Kidney epithelial cell (primary cell): ENCODE data around the gene KRTAP3-3. TPM values are rescaled to one million over a fixed set of nuclear protein-coding genes. Genes with fewer than 3 reads are reported as not detected.
"Not testable (repeated sequence)": the region's sequence is repeated elsewhere in the genome, so short reads cannot be mapped to it uniquely, and the experiment has no call there.

Experiments used
- DNase-seq: peaks from one replicate; pipeline ENCODE4 v3.0.0-alpha.2; 2010; ENCODE audit warnings: low read depth
- H3K27me3 ChIP-seq: 2 replicates; pipeline ENCODE4 v1.6.0; 2011; ENCODE audit warnings: low read length; ENCODE audit not compliant: control insufficient read depth, insufficient read depth
- H3K36me3 ChIP-seq: 2 replicates; pipeline ENCODE4 v1.5.1; 2011; ENCODE audit warnings: low read length; ENCODE audit not compliant: control insufficient read depth, insufficient read depth
- H3K4me3 ChIP-seq: 2 replicates; pipeline ENCODE4 v1.5.1; 2011; ENCODE audit warnings: low read depth, mild to moderate bottlenecking, control low read depth, low read length
- total RNA-seq: library from RNA; depleted of rRNA; stranded (reverse); fragments of >200 nt; gene quantifications from 2 replicates; pipeline ENCODE4 v1.2.3, GENCODE V29; 2015
- TF ChIP-seq, protein P1 (sequence below): IDR thresholded peaks from 2 replicates; pipeline ENCODE4 v1.5.1; 2011; ENCODE audit warnings: mild to moderate bottlenecking, moderate library complexity, low read length, control low read depth, inconsistent platforms; ENCODE audit not compliant: insufficient read depth, poor library complexity, severe bottlenecking

Gene KRTAP3-3
- total RNA-seq, result not detected in 2 replicates

DNA sequence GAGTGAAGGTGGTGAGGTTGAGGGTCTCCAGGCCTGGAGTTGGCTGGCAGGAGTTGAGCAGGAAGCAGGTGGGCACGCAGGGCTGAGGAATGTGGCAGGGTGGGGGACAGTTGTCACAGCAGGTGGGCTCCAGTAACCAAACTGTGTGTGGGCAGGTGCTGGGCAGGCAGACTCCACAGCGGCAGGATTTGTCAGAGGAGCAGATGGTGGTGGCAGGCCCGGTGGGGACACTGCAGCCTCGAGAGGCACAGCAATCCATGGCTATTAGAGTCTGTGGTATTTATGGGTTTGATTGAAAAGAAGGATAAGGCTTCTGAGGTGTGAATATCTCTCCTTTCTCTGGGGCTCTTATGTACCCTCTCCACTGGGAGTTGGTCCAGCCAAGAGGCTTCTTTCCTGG, at the start of gene KRTAP3-3:
KRTAP3-3 (minus strand) TSS at position 326 of the 400 bp plus-strand sequence; CDS start at position 259, 67 bp downstream.
- DNase-seq, result no peak
- H3K36me3 ChIP-seq, result no peaks in the 10 kb centered on the region
- H3K27me3 ChIP-seq, result no peaks in the 10 kb centered on the region
- TF ChIP-seq, protein P1, sequence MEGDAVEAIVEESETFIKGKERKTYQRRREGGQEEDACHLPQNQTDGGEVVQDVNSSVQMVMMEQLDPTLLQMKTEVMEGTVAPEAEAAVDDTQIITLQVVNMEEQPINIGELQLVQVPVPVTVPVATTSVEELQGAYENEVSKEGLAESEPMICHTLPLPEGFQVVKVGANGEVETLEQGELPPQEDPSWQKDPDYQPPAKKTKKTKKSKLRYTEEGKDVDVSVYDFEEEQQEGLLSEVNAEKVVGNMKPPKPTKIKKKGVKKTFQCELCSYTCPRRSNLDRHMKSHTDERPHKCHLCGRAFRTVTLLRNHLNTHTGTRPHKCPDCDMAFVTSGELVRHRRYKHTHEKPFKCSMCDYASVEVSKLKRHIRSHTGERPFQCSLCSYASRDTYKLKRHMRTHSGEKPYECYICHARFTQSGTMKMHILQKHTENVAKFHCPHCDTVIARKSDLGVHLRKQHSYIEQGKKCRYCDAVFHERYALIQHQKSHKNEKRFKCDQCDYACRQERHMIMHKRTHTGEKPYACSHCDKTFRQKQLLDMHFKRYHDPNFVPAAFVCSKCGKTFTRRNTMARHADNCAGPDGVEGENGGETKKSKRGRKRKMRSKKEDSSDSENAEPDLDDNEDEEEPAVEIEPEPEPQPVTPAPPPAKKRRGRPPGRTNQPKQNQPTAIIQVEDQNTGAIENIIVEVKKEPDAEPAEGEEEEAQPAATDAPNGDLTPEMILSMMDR, result no peak
- no peak within 1 kb of the TSS for H3K4me3 ChIP-seq

DNA sequence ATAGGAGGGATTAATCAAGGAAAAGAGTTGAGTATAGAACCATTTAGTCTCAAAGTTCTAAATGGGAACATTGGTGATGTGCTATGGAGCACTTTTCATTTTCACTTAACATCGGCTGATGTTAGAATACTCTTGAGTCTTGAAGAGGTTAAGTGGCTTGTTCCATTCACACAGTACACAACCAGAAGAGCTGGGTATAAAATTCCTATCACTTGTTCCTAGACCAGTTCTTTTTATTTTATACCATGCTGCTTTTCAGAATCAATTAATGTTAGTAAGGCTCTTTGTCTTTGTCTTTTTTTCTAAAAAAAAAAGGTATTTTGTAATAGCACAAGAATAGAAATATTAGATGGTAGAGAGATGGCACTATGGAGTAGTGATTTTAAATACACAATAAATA, 49.0 kb upstream of the KRTAP3-3 start:
- TF ChIP-seq, protein P1, result no peak
- Histone ChIP-seq H3K4me3 (no peak overlapping the region), H3K27me3 (no peaks in the 10 kb centered on the region), H3K36me3 (no peaks in the 10 kb centered on the region)
- DNase-seq, result no peak

DNA sequence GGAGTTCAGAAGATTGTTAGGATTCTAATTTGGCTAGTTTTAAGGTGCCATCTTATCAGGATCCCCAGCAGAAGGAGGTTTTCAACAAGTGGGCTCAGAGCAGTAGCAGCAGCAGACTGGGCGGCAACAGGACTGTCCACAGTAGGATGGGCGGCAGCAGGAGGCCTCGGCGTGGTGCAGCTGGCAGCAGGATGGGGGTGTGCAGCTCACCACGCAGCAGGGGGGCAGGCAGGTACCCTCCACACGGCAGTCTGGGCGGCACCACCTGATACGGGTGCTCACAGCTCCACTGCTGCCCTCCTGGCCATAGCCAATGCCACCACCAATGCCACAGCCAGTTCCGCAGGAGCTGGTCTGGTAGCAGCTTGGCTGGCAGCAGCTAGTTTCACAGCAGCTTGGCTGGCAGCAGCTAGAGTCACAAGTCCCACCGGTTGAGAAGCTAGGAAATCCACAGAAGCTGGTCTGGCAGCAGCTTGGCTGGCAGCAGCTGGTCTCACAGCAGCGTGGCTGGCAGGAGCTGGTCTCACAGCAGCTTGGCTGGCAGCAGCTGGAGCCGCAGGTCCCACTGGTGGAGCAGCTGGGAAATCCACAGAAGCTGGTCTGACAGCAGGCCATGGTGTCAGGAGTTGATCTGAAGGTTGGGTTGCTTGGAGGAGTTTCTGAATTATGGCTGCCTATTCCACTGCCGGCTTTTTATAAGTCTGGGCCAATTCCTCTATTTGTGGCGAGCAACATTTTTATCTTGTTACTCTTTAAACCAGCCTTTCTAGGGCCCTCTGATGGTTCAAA, 47.0 kb upstream of the KRTAP3-3 start, which contains the start of gene KRTAP1-1:
KRTAP1-1 (minus strand) TSS at position 668 of the 789 bp plus-strand sequence; CDS start at position 615, 53 bp downstream.
- DNase-seq, H3K4me3 ChIP-seq, H3K27me3 ChIP-seq, H3K36me3 ChIP-seq: not testable (repeated sequence)

DNA sequence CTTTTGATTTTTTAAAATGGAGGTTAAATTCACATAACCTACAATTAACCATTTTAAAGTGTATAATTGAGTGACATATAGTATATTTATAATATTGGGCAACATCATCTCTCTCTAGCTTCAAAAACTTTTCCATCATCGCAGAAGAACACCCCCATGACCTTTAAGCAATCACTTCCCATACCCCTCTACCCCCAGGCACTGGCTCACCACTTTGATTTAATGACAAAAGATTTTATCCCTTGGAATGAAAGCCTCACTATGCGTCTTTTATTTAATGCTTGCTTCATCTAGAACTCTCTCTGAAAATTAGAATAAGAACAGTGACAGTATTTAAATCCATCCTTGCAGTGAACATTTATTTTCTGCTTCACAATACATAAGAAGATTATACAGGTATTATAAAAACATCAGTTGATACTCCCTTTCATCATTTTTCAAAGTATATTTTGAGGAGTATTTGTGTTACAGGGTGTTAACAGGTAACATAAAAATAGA, 43.9 kb upstream of the KRTAP3-3 start:
- H3K27me3 ChIP-seq, result no peaks in the 10 kb centered on the region
- H3K36me3 ChIP-seq, result no peaks in the 10 kb centered on the region
- no peak overlapping the region for H3K4me3 ChIP-seq
- TF ChIP-seq, protein P1, result no peak
- no peak for DNase-seq

DNA sequence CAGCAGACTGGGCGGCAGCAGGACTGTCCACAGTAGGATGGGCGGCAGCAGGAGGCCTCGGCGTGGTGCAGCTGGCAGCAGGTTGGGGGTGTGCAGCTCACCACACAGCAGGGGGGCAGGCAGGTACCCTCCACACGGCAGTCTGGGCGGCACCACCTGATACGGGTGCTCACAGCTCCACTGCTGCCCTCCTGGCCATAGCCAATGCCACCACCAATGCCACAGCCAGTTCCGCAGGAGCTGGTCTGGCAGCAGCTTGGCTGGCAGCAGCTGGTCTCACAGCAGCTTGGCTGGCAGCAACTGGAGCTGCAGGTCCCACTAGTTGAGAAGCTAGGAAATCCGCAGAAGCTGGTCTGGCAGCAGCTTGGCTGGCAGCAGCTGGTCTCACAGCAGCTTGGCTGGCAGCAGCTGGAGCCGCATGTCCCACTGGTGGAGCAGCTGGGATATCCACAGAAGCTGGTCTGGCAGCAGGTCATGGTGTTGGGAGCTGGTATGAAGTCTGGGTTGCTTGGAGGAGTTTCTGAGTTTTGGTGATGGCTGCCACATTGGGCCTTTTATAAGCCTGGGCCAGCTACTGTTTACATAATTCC, 40.5 kb upstream of the KRTAP3-3 start, which contains the start of gene KRTAP1-3:
KRTAP1-3 (minus strand) TSS at position 529 of the 590 bp plus-strand sequence; CDS start at position 476, 53 bp downstream.
- H3K36me3 ChIP-seq, H3K27me3 ChIP-seq, H3K4me3 ChIP-seq, DNase-seq: not testable (repeated sequence)

DNA sequence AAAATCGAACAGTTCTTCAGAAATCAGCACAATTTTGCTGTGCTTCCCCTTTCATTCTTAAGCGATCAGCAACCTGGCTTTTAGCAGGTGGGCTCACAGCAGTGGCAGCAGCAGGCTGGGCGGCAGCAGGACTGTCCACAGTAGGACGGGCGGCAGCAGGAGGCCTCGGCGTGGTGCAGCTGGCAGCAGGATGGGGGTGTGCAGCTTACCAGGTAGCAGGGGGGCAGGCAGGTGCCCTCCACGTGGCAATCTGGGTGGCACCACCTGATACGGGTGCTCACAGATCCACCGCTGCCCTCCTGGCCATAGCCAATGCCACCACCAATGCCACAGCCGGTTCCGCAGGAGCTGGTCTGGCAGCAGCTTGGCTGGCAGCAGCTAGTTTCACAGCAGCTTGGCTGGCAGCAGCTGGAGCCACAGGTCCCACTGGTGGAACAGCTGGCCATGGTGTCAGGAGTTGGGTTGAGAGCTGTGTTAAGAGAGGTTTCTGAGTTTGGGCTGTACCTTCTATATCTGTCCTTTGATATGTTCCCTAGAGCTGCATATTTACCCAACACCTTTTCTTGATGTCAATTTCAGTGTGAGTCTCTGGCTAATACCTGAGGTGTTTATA, 35.8 kb upstream of the KRTAP3-3 start, which contains the start of gene KRTAP1-4:
KRTAP1-4 (minus strand) TSS at position 563 of the 613 bp plus-strand sequence; CDS start at position 446, 117 bp downstream.
- H3K36me3 ChIP-seq, result no peaks in the 10 kb centered on the region
- no peak within 1 kb of the TSS for H3K4me3 ChIP-seq
- TF ChIP-seq, protein P1, result no peak
- no peaks in the 10 kb centered on the region for H3K27me3 ChIP-seq
- no peak for DNase-seq
